GM20431 (cell line): ENCODE results near the gene HS6ST3.

ENCODE experiments used
- in situ Hi-C: fragments of 300-500 bp; cut with MseI, MboI; formaldehyde crosslinking; loops from one replicate; pipeline ENCODE4 v1.15.0; 2020; ENCODE audit warnings: low sequenced_read_pairs; ENCODE audit not compliant: unreplicated experiment

Gene HS6ST3

GRCh38 chr13:96684469-96684868 is 594.6 kb downstream of the HS6ST3 start:
- in situ Hi-C loops, result no loop called here

- in situ Hi-C loops, result no loop called here
These were observed 595.0 kb downstream of the HS6ST3 start for GRCh38 chr13:96684907-96685306.

- in situ Hi-C loops, result no loop called here
These were observed 596.4 kb downstream of the HS6ST3 start for GRCh38 chr13:96686286-96686685.

- in situ Hi-C loops, result no loop called here
These were observed 597.3 kb downstream of the HS6ST3 start for GRCh38 chr13:96687191-96687590.

- in situ Hi-C loops, result no loop called here
These were observed 601.1 kb downstream of the HS6ST3 start for GRCh38 chr13:96690998-96691397.

- in situ Hi-C loops, result no loop called here
These were observed 606.5 kb downstream of the HS6ST3 start for GRCh38 chr13:96696389-96696900.

GRCh38 chr13:96700657-96701056 is 610.8 kb downstream of the HS6ST3 start:
- in situ Hi-C loops, result no loop called here

GRCh38 chr13:96707146-96707545 is 617.2 kb downstream of the HS6ST3 start:
- in situ Hi-C loops, result no loop called here

- in situ Hi-C loops, result no loop called here
These were observed 620.4 kb downstream of the HS6ST3 start for GRCh38 chr13:96710166-96710862.

- in situ Hi-C loops, result no loop called here
These were observed 630.5 kb downstream of the HS6ST3 start for GRCh38 chr13:96720446-96720845.

- in situ Hi-C loops, result no loop called here
These were observed 636.7 kb downstream of the HS6ST3 start for GRCh38 chr13:96726651-96727050.

GRCh38 chr13:96728463-96728862 is 638.6 kb downstream of the HS6ST3 start:
- in situ Hi-C loops, result no loop called here

- in situ Hi-C loops, result no loop called here
These were observed 640.8 kb downstream of the HS6ST3 start for GRCh38 chr13:96730676-96731075.

GRCh38 chr13:96734499-96734898 is 644.6 kb downstream of the HS6ST3 start:
- in situ Hi-C loops, result no loop called here

GRCh38 chr13:96741779-96742178 is 651.9 kb downstream of the HS6ST3 start:
- in situ Hi-C loops, result no loop called here

- in situ Hi-C loops, result no loop called here
These were observed 653.6 kb downstream of the HS6ST3 start for GRCh38 chr13:96743296-96744089.

- in situ Hi-C loops, result no loop called here
These were observed 654.7 kb downstream of the HS6ST3 start for GRCh38 chr13:96744367-96745331.

GRCh38 chr13:96746886-96747285 is 657.0 kb downstream of the HS6ST3 start:
- in situ Hi-C loops, result no loop called here

GRCh38 chr13:96749825-96750224 is 659.9 kb downstream of the HS6ST3 start:
- in situ Hi-C loops, result no loop called here

- in situ Hi-C loops, result no loop called here
These were observed 661.2 kb downstream of the HS6ST3 start for GRCh38 chr13:96751089-96751488.
